ENCODE measurements around the gene OTUD7B. TPM values are rescaled to one million over a fixed set of nuclear protein-coding genes. Genes with fewer than 3 reads are reported as not detected.
A peak's percentile ranks its signal among the peaks of the same experiment; 100 is the strongest.
"Not testable (repeated sequence)": the region's sequence is repeated elsewhere in the genome, so short reads cannot be mapped to it uniquely, and the experiment has no call there.

The OTUD7B gene
- total RNA-seq, 1 donor from 2014 or later: 48.9 TPM

DNA sequence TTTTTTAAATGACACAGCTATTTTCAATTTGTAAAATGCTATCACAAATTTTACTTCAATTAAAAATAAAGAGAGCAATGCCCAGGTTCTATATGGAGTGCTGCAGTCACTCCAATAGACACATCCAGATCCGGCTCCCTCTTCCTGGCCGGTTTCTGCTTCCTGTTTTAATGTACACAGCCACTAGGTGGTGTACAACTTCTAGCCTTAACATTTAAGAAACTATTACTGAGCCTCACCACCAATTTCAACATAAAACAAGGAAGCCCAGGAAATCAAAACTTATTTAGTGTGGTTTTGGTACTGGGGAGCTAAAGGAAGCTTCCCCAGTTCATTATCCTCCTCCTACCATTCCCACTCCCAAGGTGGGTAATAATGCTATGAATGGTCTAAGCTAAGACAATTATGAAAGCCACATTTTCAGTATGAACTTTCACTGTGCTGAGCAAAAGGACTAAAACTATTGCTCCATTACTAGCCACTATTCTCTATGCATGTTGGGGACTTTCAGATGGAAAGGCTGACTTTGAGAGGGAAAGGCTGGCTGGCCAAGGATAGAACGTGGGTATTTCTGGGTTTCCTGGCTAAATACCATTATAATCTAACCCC lies 48.4 kb downstream of the OTUD7B start:
- peak overlapping the region; percentile 60 for H3K27ac Mint-ChIP-seq
- peaks cover 4% of the 10 kb centered on the region for H3K9me3 Mint-ChIP-seq
- H3K4me3 Mint-ChIP-seq: no peak overlapping the region
- DNase-seq (ENCODE audit: low spot score in 2 of 2, unreplicated experiment in 2 of 2): no peak
- TF ChIP-seq, protein P1, sequence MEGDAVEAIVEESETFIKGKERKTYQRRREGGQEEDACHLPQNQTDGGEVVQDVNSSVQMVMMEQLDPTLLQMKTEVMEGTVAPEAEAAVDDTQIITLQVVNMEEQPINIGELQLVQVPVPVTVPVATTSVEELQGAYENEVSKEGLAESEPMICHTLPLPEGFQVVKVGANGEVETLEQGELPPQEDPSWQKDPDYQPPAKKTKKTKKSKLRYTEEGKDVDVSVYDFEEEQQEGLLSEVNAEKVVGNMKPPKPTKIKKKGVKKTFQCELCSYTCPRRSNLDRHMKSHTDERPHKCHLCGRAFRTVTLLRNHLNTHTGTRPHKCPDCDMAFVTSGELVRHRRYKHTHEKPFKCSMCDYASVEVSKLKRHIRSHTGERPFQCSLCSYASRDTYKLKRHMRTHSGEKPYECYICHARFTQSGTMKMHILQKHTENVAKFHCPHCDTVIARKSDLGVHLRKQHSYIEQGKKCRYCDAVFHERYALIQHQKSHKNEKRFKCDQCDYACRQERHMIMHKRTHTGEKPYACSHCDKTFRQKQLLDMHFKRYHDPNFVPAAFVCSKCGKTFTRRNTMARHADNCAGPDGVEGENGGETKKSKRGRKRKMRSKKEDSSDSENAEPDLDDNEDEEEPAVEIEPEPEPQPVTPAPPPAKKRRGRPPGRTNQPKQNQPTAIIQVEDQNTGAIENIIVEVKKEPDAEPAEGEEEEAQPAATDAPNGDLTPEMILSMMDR (IDR thresholded peaks at IDR 0.05; ENCODE audit: unreplicated experiment): peak; percentile 74
- no peaks in the 10 kb centered on the region for H3K4me1 Mint-ChIP-seq
- H3K27me3 Mint-ChIP-seq (ENCODE audit: low read depth): no peaks in the 10 kb centered on the region
- H3K36me3 Mint-ChIP-seq: peaks cover 60% of the 10 kb centered on the region

DNA sequence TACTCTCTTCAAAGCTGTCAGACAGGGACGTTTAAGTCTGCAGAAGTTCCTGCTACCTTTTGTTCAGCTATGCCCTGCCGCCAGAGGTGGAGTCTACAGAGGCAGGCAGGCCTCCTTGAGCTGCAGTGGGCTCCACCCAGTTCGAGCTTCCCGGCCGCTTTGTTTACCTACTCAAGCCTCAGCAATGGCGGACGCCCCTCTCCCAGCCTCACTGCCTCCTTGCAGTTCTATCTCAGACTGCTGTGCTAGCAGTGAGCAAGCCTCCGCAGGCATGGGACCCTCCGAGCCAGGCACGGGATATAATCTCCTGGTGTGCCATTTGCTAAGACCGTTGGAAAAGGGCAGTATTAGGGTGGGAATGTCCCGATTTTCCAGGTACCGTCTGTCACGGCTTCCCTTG lies 53.0 kb downstream of the OTUD7B start:
- not testable (repeated sequence) for H3K4me1 Mint-ChIP-seq; H3K27me3 Mint-ChIP-seq (ENCODE audit: low read depth); H3K4me3 Mint-ChIP-seq; H3K27ac Mint-ChIP-seq; DNase-seq (ENCODE audit: low spot score in 2 of 2, unreplicated experiment in 2 of 2)
- H3K36me3 Mint-ChIP-seq: peaks cover 76% of the 10 kb centered on the region
- H3K9me3 Mint-ChIP-seq: peaks cover 34% of the 10 kb centered on the region

DNA sequence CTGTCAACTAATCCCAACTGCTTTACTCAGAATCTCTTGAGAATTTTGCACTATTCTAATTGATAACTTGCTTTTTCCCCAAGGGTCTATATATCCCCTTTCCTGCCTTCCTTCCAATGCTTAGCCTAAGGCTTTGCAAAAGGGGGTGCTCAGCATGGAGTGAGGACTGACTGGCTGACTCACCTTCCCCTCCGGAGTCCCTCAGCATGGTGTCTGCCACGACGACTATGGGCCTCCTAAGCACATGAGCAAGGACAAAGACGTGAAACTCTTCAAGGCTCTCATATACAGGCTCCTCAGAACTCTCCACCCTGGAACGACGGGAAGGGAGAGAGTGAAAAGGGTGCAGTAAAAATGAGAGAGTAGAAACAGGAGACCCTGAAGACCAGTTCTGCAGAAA lies 60.6 kb downstream of the OTUD7B start:
- Mint-ChIP-seq H3K27me3 (ENCODE audit: low read depth) (no peaks in the 10 kb centered on the region), H3K4me1 (no peaks in the 10 kb centered on the region), H3K4me3 (no peak overlapping the region), H3K36me3 (peaks cover 43% of the 10 kb centered on the region), H3K9me3 (peaks cover 16% of the 10 kb centered on the region), H3K27ac (no peak overlapping the region)
- TF ChIP-seq, protein P1 (IDR thresholded peaks at IDR 0.05; ENCODE audit: unreplicated experiment): no peak
- no peak for DNase-seq (ENCODE audit: low spot score in 2 of 2, unreplicated experiment in 2 of 2)

DNA sequence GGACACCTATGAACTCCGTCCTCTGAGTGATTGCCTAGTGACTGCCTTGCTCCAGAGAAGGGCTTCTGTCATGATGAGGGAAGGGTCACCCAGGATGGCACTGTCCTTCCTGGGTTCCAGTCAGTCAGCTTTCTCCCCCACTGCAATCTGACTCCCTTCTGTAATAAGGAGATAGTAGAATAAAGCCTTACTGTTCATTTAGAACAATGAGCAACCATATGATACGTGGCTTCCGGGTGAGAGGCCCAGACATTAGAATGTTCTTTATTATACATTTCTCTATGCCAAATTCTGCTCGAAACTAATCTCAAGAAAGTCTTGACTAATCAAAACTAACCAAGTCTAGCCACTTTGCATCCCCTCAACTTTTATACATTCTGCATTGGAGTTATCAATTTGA lies 65.3 kb downstream of the OTUD7B start:
- TF ChIP-seq, protein P1 (IDR thresholded peaks at IDR 0.05; ENCODE audit: unreplicated experiment): no peak
- Mint-ChIP-seq H3K36me3 (peaks cover 25% of the 10 kb centered on the region), H3K27me3 (ENCODE audit: low read depth) (no peaks in the 10 kb centered on the region), H3K4me1 (peaks cover 5% of the 10 kb centered on the region), H3K9me3 (no peaks in the 10 kb centered on the region), H3K4me3 (no peak overlapping the region), H3K27ac (no peak overlapping the region)
- no peak for DNase-seq (ENCODE audit: low spot score in 2 of 2, unreplicated experiment in 2 of 2)

DNA sequence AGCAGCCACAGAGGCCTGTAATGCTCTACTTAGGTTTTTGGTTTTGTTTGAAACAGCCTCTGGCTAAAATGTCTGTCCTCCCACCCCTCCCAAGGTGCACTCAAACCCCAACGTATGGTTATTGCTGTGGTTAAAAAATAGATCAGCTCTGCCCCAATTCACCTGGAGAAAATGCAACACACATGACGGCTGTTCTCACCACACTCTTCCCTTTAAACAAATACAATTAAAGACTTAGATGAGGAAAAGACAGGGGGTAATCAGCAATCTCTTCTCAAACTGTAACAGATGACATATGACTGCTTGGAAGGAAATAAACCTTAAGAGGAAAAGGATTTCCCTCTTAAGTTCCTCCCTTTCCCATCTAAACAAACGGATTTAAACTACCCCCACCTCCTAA lies 67.6 kb downstream of the OTUD7B start:
- TF ChIP-seq, protein P1 (IDR thresholded peaks at IDR 0.05; ENCODE audit: unreplicated experiment): no peak
- Mint-ChIP-seq H3K27ac (peak overlapping the region; percentile 73), H3K27me3 (ENCODE audit: low read depth) (no peaks in the 10 kb centered on the region), H3K4me1 (peaks cover 18% of the 10 kb centered on the region), H3K36me3 (peaks cover 15% of the 10 kb centered on the region), H3K4me3 (no peak overlapping the region), H3K9me3 (no peaks in the 10 kb centered on the region)
- no peak for DNase-seq (ENCODE audit: low spot score in 2 of 2, unreplicated experiment in 2 of 2)

DNA sequence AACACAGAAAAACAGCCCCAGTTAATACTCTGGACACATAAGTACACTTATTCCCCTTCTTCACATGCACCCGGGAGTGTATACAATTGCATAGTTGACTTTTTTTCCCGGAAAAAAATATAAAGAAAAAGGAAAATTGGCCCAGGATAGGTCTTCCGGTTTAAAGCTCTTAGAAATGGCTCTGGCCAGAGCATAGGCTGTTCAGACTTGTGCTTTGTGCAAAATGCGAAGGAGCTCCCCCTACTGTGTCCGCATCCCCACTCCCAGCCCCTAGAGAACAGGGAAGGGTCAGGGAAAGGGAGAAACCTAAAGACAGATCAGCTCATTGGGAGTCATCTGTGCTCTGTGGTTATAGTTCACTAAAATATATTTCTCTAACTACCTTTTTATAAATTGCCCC lies 68.3 kb downstream of the OTUD7B start:
- Mint-ChIP-seq H3K4me3 (no peak overlapping the region), H3K27ac (peak overlapping the region; percentile 83), H3K9me3 (no peaks in the 10 kb centered on the region), H3K4me1 (peaks cover 25% of the 10 kb centered on the region), H3K27me3 (ENCODE audit: low read depth) (no peaks in the 10 kb centered on the region), H3K36me3 (peaks cover 15% of the 10 kb centered on the region)
- TF ChIP-seq, protein P1 (IDR thresholded peaks at IDR 0.05; ENCODE audit: unreplicated experiment): no peak
- DNase-seq (ENCODE audit: low spot score in 2 of 2, unreplicated experiment in 2 of 2): no peak

Data from mesothelial cell of epicardium (in vitro differentiated cells).